Left ventricle myocardium inferior (tissue), 1 donor: ENCODE data around the gene RPS6KB2. TPM values are rescaled to one million over a fixed set of nuclear protein-coding genes. Genes with fewer than 3 reads are reported as not detected.

ENCODE experiments used
- DNase-seq: peaks from one replicate; pipeline ENCODE4 v3.0.0-alpha.2; 2020
- H3K27ac ChIP-seq: fragments of 200-600 bp; replicated peaks from 2 replicates; pipeline ENCODE4 v1.8.0; 2021
- H3K27me3 ChIP-seq: fragments of 200-600 bp; 2 replicates; pipeline ENCODE4 v1.8.0; 2021; ENCODE audit warnings: low read depth
- H3K36me3 ChIP-seq: fragments of 200-600 bp; 2 replicates; pipeline ENCODE4 v1.8.0; 2021
- H3K4me1 ChIP-seq: fragments of 200-600 bp; 2 replicates; pipeline ENCODE4 v1.8.0; 2021
- H3K4me3 ChIP-seq: fragments of 200-600 bp; 2 replicates; pipeline ENCODE4 v1.8.0; 2021; ENCODE audit warnings: mild to moderate bottlenecking, moderate library complexity
- H3K9me3 ChIP-seq: fragments of 200-600 bp; replicated peaks from 2 replicates; pipeline ENCODE4 v1.8.0; 2021
- intact Hi-C: fragments of 100-400 bp; cut with micrococcal nuclease; formaldehyde crosslinking; loops from one replicate; pipeline ENCODE4 v1.11.0; 2022
- total RNA-seq: library from RNA; stranded (reverse); fragmentation: NEBNext Ultra II Directional; extraction: Animal tissue kit (Norgen Biotek cat#: 25700); gene quantifications from one replicate; pipeline ENCODE4 v1.2.1, GENCODE V29; 2021
- TF ChIP-seq, protein P1 (sequence below): fragments of 200-600 bp; IDR thresholded peaks from 2 replicates; pipeline ENCODE4 v1.8.0; 2021; ENCODE audit warnings: antibody characterized with exemption, mild to moderate bottlenecking, borderline replicate concordance
- donor health status: DM: no; HTN: yes; CAD: no; lungs with severe emphysema.

RPS6KB2 gene
- total RNA-seq, 1 donor from 2014 or later: 21.3 TPM

GRCh38 chr11:67409781-67410368 is 18.4 kb upstream of the RPS6KB2 start:
- Histone ChIP-seq H3K4me3 (no peak overlapping the region), H3K4me1 (peaks cover 9% of the 10 kb centered on the region), H3K36me3 (no peaks in the 10 kb centered on the region), H3K27me3 (peaks cover 73% of the 10 kb centered on the region), H3K27ac (no peak overlapping the region), H3K9me3 (no peaks in the 10 kb centered on the region)
- intact Hi-C loops: no loop called here
- TF ChIP-seq, protein P1, sequence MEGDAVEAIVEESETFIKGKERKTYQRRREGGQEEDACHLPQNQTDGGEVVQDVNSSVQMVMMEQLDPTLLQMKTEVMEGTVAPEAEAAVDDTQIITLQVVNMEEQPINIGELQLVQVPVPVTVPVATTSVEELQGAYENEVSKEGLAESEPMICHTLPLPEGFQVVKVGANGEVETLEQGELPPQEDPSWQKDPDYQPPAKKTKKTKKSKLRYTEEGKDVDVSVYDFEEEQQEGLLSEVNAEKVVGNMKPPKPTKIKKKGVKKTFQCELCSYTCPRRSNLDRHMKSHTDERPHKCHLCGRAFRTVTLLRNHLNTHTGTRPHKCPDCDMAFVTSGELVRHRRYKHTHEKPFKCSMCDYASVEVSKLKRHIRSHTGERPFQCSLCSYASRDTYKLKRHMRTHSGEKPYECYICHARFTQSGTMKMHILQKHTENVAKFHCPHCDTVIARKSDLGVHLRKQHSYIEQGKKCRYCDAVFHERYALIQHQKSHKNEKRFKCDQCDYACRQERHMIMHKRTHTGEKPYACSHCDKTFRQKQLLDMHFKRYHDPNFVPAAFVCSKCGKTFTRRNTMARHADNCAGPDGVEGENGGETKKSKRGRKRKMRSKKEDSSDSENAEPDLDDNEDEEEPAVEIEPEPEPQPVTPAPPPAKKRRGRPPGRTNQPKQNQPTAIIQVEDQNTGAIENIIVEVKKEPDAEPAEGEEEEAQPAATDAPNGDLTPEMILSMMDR: no peak
- no peak for DNase-seq

GRCh38 chr11:67410369-67410831 is 17.9 kb upstream of the RPS6KB2 start:
- Histone ChIP-seq H3K9me3 (no peaks in the 10 kb centered on the region), H3K27ac (no peak overlapping the region), H3K4me3 (no peak overlapping the region), H3K4me1 (peaks cover 14% of the 10 kb centered on the region), H3K36me3 (no peaks in the 10 kb centered on the region), H3K27me3 (peaks cover 73% of the 10 kb centered on the region)
- TF ChIP-seq, protein P1: no peak
- intact Hi-C loops: no loop called here
- no peak for DNase-seq

- no peaks in the 10 kb centered on the region for H3K9me3 ChIP-seq
- H3K4me1 ChIP-seq: peaks cover 22% of the 10 kb centered on the region
- H3K27me3 ChIP-seq: peaks cover 76% of the 10 kb centered on the region
- H3K27ac ChIP-seq: no peak overlapping the region
- TF ChIP-seq, protein P1: no peak
- intact Hi-C loops: no loop called here
- DNase-seq: no peak
- H3K4me3 ChIP-seq: no peak overlapping the region
- no peaks in the 10 kb centered on the region for H3K36me3 ChIP-seq
Observed at GRCh38 chr11:67410984-67411784, 17.1 kb upstream of the RPS6KB2 start.

DNA sequence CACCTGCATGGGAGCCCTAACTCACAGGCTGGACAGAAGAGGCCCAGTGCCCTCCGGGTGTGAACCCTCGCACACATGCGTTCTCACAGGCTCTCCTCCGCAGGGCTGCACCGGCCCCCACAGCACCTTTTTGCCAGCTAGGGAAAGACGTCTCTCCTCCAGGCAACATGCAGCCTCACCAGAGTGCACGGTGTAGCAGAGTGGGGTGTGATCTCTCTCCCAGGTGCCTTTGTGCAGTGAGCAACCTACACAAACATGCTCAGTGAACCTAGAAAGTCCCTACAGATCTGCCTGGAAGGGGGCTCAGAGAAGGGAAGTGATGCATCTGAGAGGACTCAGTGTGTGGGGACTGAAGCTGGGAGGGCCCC is 16.5 kb upstream of the RPS6KB2 start:
- no peaks in the 10 kb centered on the region for H3K36me3 ChIP-seq
- no peak overlapping the region for H3K4me3 ChIP-seq
- TF ChIP-seq, protein P1: no peak
- H3K27ac ChIP-seq: no peak overlapping the region
- H3K9me3 ChIP-seq: no peaks in the 10 kb centered on the region
- H3K27me3 ChIP-seq: peaks cover 76% of the 10 kb centered on the region
- DNase-seq: no peak
- intact Hi-C loops: no loop called here
- peaks cover 26% of the 10 kb centered on the region for H3K4me1 ChIP-seq

DNA sequence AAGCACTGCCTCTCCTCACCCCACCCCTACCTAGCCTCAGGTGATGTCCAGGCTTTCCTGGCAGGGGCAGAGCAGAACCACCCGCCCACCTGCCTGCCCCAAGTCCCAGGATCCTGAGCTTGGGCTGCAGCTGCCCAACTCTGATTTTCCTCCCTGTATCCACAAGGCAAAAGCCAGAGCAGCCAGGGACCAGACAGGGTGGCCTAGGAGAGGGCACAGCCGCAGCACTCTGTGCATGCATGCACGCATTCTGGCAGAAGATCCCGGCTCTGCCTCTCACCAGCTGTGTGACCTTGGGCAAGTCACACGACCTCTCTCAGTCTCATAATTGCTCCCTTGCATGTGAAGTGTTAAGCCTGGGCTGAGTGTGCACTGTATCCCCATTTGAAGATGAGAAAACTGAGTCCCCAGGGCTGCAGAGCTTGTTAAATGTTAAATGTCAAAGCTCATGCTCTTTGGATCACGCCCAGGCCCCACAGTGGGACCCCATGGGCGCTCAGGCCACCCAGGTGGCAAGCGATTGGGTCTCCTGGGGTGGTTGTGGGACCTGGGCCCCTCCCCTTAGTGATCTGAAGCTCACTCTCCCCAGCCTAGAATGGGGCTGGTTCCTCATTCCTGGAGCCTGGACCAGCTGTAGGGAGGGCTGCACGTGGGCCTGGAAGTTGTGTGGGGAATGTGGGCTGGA is 15.7 kb upstream of the RPS6KB2 start:
- peaks cover 76% of the 10 kb centered on the region for H3K27me3 ChIP-seq
- TF ChIP-seq, protein P1: no peak
- H3K27ac ChIP-seq: no peak overlapping the region
- no peaks in the 10 kb centered on the region for H3K9me3 ChIP-seq
- no peak for DNase-seq
- intact Hi-C loops: no loop called here
- no peak overlapping the region for H3K4me3 ChIP-seq
- H3K36me3 ChIP-seq: no peaks in the 10 kb centered on the region
- peaks cover 29% of the 10 kb centered on the region for H3K4me1 ChIP-seq
